Right cardiac atrium (tissue), 5 donors: ENCODE results near the gene ABR. TPM values are rescaled to one million over a fixed set of nuclear protein-coding genes. Genes with fewer than 3 reads are reported as not detected.
A peak's percentile ranks its signal among the peaks of the same experiment; 100 is the strongest.

Experiments
- ATAC-seq, 2 donors: fragments of 200-7000 bp; cut with Tn5 transposase; one replicate each; pipeline versions ENCODE4 v1.8.0 to v1.9.1; 2020; ENCODE audit warnings: moderate library complexity in 2 of 2, mild to moderate bottlenecking in 1 of 2
- DNase-seq, 3 donors: peaks; one replicate each; pipeline ENCODE4 v3.0.0-alpha.2; 2020
- H3K27ac ChIP-seq: one replicate; pipeline ENCODE4 v1.5.1; 2013; ENCODE audit warnings: mild to moderate bottlenecking, low read length, control low read depth, moderate library complexity
- H3K27me3 ChIP-seq: one replicate; pipeline ENCODE4 v1.6.1; 2013; ENCODE audit not compliant: control insufficient read depth, insufficient read depth
- H3K4me1 ChIP-seq: one replicate; pipeline ENCODE4 v1.6.1; 2013; ENCODE audit warnings: low read length; ENCODE audit not compliant: control insufficient read depth, insufficient read depth
- H3K4me3 ChIP-seq: one replicate; pipeline ENCODE4 v1.5.1; 2013; ENCODE audit warnings: low read length, control low read depth
- H3K9me3 ChIP-seq: one replicate; pipeline ENCODE4 v1.6.1; 2013; ENCODE audit warnings: low read length; ENCODE audit not compliant: control insufficient read depth
- WGBS: extraction: QIAGEN DNeasy Blood & Tissue Kit; methylation state at CpG from one replicate; pipeline ENCODE4 v1.1.7; 2013; 5-methylcytosine and 5-hydroxymethylcytosine counted together
- intact Hi-C, 4 donors: fragments of 100-400 bp; cut with DNase I; formaldehyde crosslinking; loops; one replicate each; pipeline versions ENCODE4 v1.11.0 to v1.14.0; 2022 to 2023
- microRNA-seq, 2 donors: library from miRNA; unstranded; fragments of <30 nt; microRNA quantifications; one replicate each; pipeline ENCODE4 v1.2.0, GENCODE V29; 2020 to 2021
- polyA plus RNA-seq: library from polyadenylated mRNA; stranded (reverse); fragments of 200-250 nt; gene quantifications from one replicate; pipeline ENCODE4 v1.2.3, GENCODE V29; 2013
- total RNA-seq, 4 donors: library from RNA; stranded (reverse); fragmentation: NEBNext Ultra II Directional; extraction: Animal tissue kit (Norgen Biotek cat#: 25700); gene quantifications; one replicate each; pipeline ENCODE4 v1.2.1, GENCODE V29; 2021
- donor health status: healthy with polysubstance abuse.
- donor health status: DM: no; HTN: yes; CAD: no.
- donor health status: DM: no; HTN: no; CAD: no.
- donor health status: DM: no; HTN: yes; CAD: no; lungs with severe emphysema.
- donor health status: DM: yes; HTN: yes; CAD: no.

Gene ABR
- total and polyA plus RNA-seq, 5 donors = 77.4 to 164 (median 145) TPM

DNA sequence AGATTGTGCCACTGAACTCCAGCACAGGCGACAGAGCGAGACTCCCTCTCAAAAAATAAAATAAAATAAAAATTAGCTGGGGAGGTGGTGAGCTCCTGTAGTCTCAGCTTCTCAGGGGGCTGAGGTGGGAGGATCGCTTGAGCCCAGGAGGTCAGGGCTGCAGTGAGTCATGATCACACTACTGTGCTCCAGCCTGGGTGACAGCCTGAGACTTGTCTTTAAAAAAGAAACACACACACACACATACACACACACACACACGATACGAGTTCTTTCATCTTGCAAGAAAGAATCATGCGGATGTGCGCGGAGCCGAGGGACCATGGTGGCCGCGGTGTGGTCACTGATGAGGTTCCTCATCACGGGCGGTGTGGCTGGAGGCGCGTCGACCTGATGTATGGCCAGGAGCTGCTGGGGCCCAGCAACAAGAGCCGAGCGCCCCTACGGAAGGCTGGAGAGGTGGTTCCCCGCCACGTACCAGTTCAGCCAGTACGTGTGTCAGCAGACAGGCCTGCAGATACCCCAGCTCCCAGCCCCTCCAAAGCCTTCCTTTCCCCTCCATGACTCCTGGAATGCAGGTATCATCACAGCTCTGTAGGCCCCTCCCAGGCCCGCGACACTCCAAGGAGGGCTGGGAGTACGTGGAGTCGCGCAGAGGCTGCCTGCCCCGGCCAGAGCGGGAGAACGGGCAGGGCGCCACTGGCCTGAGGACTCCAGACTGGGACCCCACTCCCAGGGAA lies 220.9 kb downstream of the ABR start:
- WGBS = 91% methylated on average over 31 of the region's 31 CpGs
- DNase-seq (peak in 1 of 3 donors; percentile 36), ATAC-seq (peak; percentile 13 to 38)
- no peaks in the 10 kb centered on the region for H3K27me3 ChIP-seq
- H3K4me3 ChIP-seq = no peak overlapping the region
- intact Hi-C loops = no loop called here
- no peaks in the 10 kb centered on the region for H3K4me1 ChIP-seq
- no peaks in the 10 kb centered on the region for H3K9me3 ChIP-seq
- no peak overlapping the region for H3K27ac ChIP-seq

DNA sequence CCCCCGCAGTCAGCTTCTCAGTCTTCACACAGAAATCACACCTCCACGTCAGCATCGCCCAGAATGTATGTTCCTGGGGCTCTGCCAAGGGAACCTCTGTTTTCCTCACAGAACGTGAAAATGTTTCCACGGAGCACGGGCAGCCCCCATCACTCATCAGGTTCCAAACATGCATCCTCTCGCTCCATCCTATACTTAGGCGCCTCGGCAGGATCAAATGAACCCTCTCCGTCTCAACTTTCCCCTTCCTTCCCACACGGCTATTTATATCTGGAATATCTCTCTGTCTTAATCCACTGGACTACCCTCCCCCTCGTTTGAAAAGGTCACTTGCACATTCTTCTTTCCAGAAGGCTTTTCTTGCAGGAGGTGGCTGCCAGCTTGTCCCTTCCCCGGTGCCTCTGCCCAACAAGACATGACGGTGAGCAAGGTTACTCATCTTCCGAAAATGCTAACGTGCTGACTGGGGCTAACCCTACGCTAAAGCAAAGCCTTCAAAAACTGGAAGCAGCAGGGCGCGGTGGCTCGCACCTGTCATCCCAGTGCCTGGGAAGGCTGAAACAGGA lies 221.8 kb downstream of the ABR start:
- DNase-seq (peak in 1 of 3 donors; percentile 15), ATAC-seq (no peak)
- Histone ChIP-seq H3K4me1 (no peaks in the 10 kb centered on the region), H3K4me3 (no peak overlapping the region), H3K27me3 (no peaks in the 10 kb centered on the region), H3K27ac (no peak overlapping the region), H3K9me3 (no peaks in the 10 kb centered on the region)
- WGBS = 70% methylated on average over 20 of the region's 20 CpGs
- intact Hi-C loops = no loop called here

DNA sequence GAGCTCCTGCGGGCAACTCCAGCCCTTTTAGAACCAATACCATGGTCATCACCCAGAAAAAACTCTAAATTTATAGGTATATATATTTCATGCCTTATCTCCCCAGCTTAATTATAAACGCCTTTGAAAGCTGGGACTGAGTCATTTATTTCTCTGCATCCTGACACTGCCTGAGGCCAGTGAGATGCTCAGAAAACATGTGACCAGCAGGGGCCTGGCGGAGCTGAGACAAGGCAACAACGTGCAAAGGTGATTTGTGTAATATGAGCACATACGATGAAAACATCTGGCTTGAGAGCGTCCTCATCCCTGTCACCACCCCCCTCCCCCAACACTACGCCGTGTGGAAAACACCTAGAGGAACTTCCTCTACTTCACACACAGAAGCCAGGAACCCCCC lies 222.9 kb downstream of the ABR start:
- H3K4me1 ChIP-seq = no peaks in the 10 kb centered on the region
- ATAC-seq = no peak
- 66% methylated on average over 8 of the region's 8 CpGs for WGBS

DNA sequence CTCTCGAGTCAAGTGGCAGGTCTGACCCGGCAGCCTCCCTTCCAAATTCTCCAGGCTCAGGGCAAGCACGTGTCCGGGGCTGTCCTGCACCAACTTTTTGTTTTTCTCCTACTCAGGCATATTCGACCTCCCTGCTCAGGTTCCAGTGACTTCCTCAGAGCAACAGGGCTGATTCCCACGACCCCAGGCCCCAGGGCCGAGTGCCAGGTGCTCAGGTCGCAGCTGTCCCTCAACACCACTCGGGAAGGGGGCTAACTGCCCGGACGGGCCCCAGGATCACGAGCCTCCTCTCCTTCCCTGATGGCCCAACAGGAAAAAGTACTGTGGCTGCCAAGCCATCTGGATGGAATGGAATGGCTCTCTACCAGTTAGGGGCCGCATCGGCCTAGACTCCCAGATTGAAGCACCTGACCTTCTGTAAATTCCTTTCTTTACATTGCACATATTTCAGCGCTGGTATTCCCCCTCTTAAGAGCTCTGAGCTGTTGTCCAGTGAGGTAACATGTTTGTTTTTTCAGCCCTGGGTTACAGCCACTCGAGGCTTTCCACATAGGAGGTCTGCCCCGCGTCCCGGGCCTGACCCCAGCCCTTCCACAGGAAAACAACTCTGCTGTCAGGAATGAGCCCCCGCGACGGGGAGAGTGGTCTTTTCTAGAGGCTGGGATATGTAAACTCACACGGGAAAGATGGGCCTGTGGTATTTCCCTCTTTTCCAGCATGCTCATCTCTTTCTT lies 225.2 kb downstream of the ABR start:
- no peaks in the 10 kb centered on the region for H3K9me3 ChIP-seq
- intact Hi-C loops = no loop called here
- H3K27me3 ChIP-seq = no peaks in the 10 kb centered on the region
- 43% methylated on average over 23 of the region's 23 CpGs for WGBS
- ATAC-seq (peak in 1 of 2 donors; percentile 28), DNase-seq (peak in 1 of 3 donors; percentile 57)
- H3K4me3 ChIP-seq = no peak overlapping the region
- H3K4me1 ChIP-seq = no peaks in the 10 kb centered on the region
- no peak overlapping the region for H3K27ac ChIP-seq

More for the DNA sequence above, 222.9 kb downstream of the ABR start:
- H3K4me3 ChIP-seq = no peak overlapping the region
- no peak for DNase-seq
- no peaks in the 10 kb centered on the region for H3K9me3 ChIP-seq
- H3K27ac ChIP-seq = no peak overlapping the region
- no peaks in the 10 kb centered on the region for H3K27me3 ChIP-seq
- intact Hi-C loops = no loop called here

DNA sequence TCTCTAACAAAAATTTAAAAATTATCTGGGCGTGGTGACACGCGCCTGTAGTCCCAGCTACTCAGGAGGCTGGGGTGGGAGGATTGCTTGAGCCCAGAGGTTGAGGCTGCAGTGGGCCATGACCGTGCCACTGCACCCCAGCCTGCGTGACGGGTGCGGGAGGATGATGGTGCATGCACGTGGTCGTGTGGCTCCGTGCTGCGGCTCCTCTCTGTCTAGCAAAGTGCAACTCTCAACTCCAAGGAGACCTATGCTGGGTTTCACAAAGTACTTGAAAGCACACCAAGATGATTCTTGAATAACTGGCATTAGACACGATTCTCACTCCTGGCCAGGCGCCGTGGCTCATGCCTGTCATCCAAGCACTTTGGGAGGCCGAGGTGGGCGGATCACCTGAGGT lies 226.0 kb downstream of the ABR start:
- no peaks in the 10 kb centered on the region for H3K9me3 ChIP-seq
- H3K4me1 ChIP-seq = no peaks in the 10 kb centered on the region
- no peak overlapping the region for H3K4me3 ChIP-seq
- WGBS = 91% methylated on average over 16 of the region's 16 CpGs
- no peak overlapping the region for H3K27ac ChIP-seq
- H3K27me3 ChIP-seq = no peaks in the 10 kb centered on the region
- DNase-seq (peak in 1 of 3 donors; percentile 15), ATAC-seq (no peak)
- intact Hi-C loops = no loop called here

Small RNA genes lying within 50 kb of the gene (microRNA-seq; reads per million reads assigned to microRNA genes)
- gene MIR3183 = 0 reads per million in 2 donors

Other genes with a start within 250 kb of the ABR start
- 10 to 100 TPM; 14.7 to 21.8 (median 17.3) TPM for gene NXN, start 200.2 kb downstream of the ABR start, total RNA-seq
- 11.6 TPM for gene NXN, start 200.2 kb downstream of the ABR start, polyA plus RNA-seq
- 10 to 100 TPM; 13.9 to 16.1 (median 14.4) TPM for gene TIMM22, start 182.9 kb downstream of the ABR start, total RNA-seq
- 14.2 TPM for gene TIMM22, start 182.9 kb downstream of the ABR start, polyA plus RNA-seq
- not detected for gene BHLHA9, start 90.5 kb upstream of the ABR start, total RNA-seq
- gene BHLHA9, start 90.5 kb upstream of the ABR start, polyA plus RNA-seq = not detected
- gene TRARG1, start 99.7 kb upstream of the ABR start, total RNA-seq = 1 to 10 TPM in 1 of 4 donors, under 1 TPM in 3; 0.21 to 4.2 (median 0.27) TPM
- gene TRARG1, start 99.7 kb upstream of the ABR start, polyA plus RNA-seq = 7.1 TPM
- gene YWHAE, start 220.2 kb upstream of the ABR start, total RNA-seq = 100 to 1,000 TPM; 484 to 570 (median 535) TPM
- 366 TPM for gene YWHAE, start 220.2 kb upstream of the ABR start, polyA plus RNA-seq